T-helper 22 cell (primary cell): ENCODE results near the gene IL23R.

Experiments
- DNase-seq: peaks from one replicate; pipeline ENCODE4 v3.0.0-alpha.2; 2020; ENCODE audit warnings: low read depth

IL23R gene

GRCh38 chr1:67242016-67242415 lies 75.8 kb downstream of the IL23R start:
- no peak for DNase-seq

- no peak for DNase-seq
Measured at GRCh38 chr1:67250051-67250653, 83.9 kb downstream of the IL23R start.

GRCh38 chr1:67256291-67257172 lies 90.3 kb downstream of the IL23R start:
- DNase-seq = no peak

GRCh38 chr1:67257173-67257535 lies 90.9 kb downstream of the IL23R start:
- no peak for DNase-seq

- DNase-seq = no peak
Measured at GRCh38 chr1:67261680-67262079, 95.4 kb downstream of the IL23R start.

- DNase-seq = no peak
Measured at GRCh38 chr1:67262735-67263134, 96.5 kb downstream of the IL23R start.

GRCh38 chr1:67264152-67264551 lies 97.9 kb downstream of the IL23R start:
- DNase-seq = no peak

GRCh38 chr1:67264899-67265298 lies 98.6 kb downstream of the IL23R start:
- DNase-seq = no peak

GRCh38 chr1:67269061-67269460 lies 102.8 kb downstream of the IL23R start:
- DNase-seq = no peak

GRCh38 chr1:67270541-67270940 lies 104.3 kb downstream of the IL23R start:
- no peak for DNase-seq

- no peak for DNase-seq
Measured at GRCh38 chr1:67273591-67273990, 107.3 kb downstream of the IL23R start.

GRCh38 chr1:67274623-67275325 lies 108.5 kb downstream of the IL23R start:
- DNase-seq = no peak

- DNase-seq = no peak
Measured at GRCh38 chr1:67280696-67281095, 114.4 kb downstream of the IL23R start.

- DNase-seq = no peak
Measured at GRCh38 chr1:67281244-67281643, 115.0 kb downstream of the IL23R start.

- DNase-seq = no peak
Measured at GRCh38 chr1:67285780-67286488, 119.7 kb downstream of the IL23R start.

GRCh38 chr1:67290236-67290635 lies 124.0 kb downstream of the IL23R start:
- DNase-seq = no peak

- no peak for DNase-seq
Measured at GRCh38 chr1:67294836-67295617, 128.8 kb downstream of the IL23R start.

GRCh38 chr1:67298762-67299161 lies 132.5 kb downstream of the IL23R start:
- no peak for DNase-seq

- no peak for DNase-seq
Measured at GRCh38 chr1:67299296-67299695, 133.0 kb downstream of the IL23R start.

GRCh38 chr1:67300561-67300960 lies 134.3 kb downstream of the IL23R start:
- no peak for DNase-seq

GRCh38 chr1:67304023-67304422 lies 137.8 kb downstream of the IL23R start:
- no peak for DNase-seq

- no peak for DNase-seq
Measured at GRCh38 chr1:67306547-67306946, 140.3 kb downstream of the IL23R start.
